Muscle of leg (tissue), 11 donors: ENCODE measurements around the gene PLAAT5. TPM values are rescaled to one million over a fixed set of nuclear protein-coding genes. Genes with fewer than 3 reads are reported as not detected.
"Not testable (repeated sequence)": the region's sequence is repeated elsewhere in the genome, so short reads cannot be mapped to it uniquely, and the experiment has no call there.

ENCODE experiments used
- DNase-seq: peaks from one replicate; pipeline ENCODE4 v3.0.0; 2013
- H3K27ac ChIP-seq: one replicate; pipeline ENCODE4 v1.5.1; 2013; ENCODE audit warnings: mild to moderate bottlenecking, low read length, control low read depth
- H3K27me3 ChIP-seq: one replicate; pipeline ENCODE4 v1.6.1; 2013; ENCODE audit warnings: low read length; ENCODE audit not compliant: control insufficient read depth, insufficient read depth
- H3K36me3 ChIP-seq: one replicate; pipeline ENCODE4 v1.6.1; 2013; ENCODE audit warnings: low read length; ENCODE audit not compliant: control insufficient read depth, insufficient read depth
- H3K4me1 ChIP-seq: one replicate; pipeline ENCODE4 v1.6.1; 2013; ENCODE audit warnings: low read length; ENCODE audit not compliant: control insufficient read depth, insufficient read depth
- H3K4me3 ChIP-seq: one replicate; pipeline ENCODE4 v1.5.1; 2013; ENCODE audit warnings: low read length, control low read depth
- H3K9me3 ChIP-seq: replicated peaks from 2 replicates; pipeline ENCODE4 v1.6.1; 2013; ENCODE audit warnings: low read depth, low read length; ENCODE audit not compliant: control insufficient read depth
- WGBS: methylation state at CpG from one replicate; pipeline ENCODE4 v1.1.5; 2013; ENCODE audit warnings: missing lambda C conversion rate; ENCODE audit not compliant: insufficient coverage; 5-methylcytosine and 5-hydroxymethylcytosine counted together
- polyA plus RNA-seq, 8 donors: library from polyadenylated mRNA; unstranded; fragments of 120-200 nt; gene quantifications; one replicate each; pipeline versions ENCODE4 v1.2.1 to v1.2.3, GENCODE V29; 2013; ENCODE audit warnings: inconsistent platforms in 1 of 8, low replicate concordance in 1 of 8; ENCODE audit not compliant: insufficient read length in 8 of 8, insufficient read depth in 1 of 8
- total RNA-seq: library from RNA; stranded (reverse); fragments of 120-200 nt; gene quantifications from one replicate; pipeline ENCODE4 v1.2.4, GENCODE V29; 2013

PLAAT5 gene
- total and polyA plus RNA-seq, 9 donors: 2.1 to 6.2 (median 3.4) TPM

GRCh38 chr11:63448646-63449045 is 42.3 kb downstream of the PLAAT5 start:
- H3K9me3 ChIP-seq: no peaks in the 10 kb centered on the region

GRCh38 chr11:63445720-63446119 is 45.2 kb downstream of the PLAAT5 start:
- H3K27ac ChIP-seq: no peak overlapping the region
- H3K4me3 ChIP-seq: no peak overlapping the region
- H3K9me3 ChIP-seq: no peaks in the 10 kb centered on the region
- no peaks in the 10 kb centered on the region for H3K27me3 ChIP-seq
- no peaks in the 10 kb centered on the region for H3K36me3 ChIP-seq
- DNase-seq: no peak
- no peaks in the 10 kb centered on the region for H3K4me1 ChIP-seq

More at GRCh38 chr11:63448646-63449045, 42.3 kb downstream of the PLAAT5 start:
- no peaks in the 10 kb centered on the region for H3K36me3 ChIP-seq
- no peaks in the 10 kb centered on the region for H3K4me1 ChIP-seq
- DNase-seq: no peak
- no peaks in the 10 kb centered on the region for H3K27me3 ChIP-seq
- no peak overlapping the region for H3K4me3 ChIP-seq
- H3K27ac ChIP-seq: no peak overlapping the region
- no CpG with 5 or more reads among the region's 1 CpG for WGBS

GRCh38 chr11:63445118-63445517 is 45.8 kb downstream of the PLAAT5 start:
- Histone ChIP-seq H3K36me3 (no peaks in the 10 kb centered on the region), H3K4me1 (no peaks in the 10 kb centered on the region), H3K27me3 (no peaks in the 10 kb centered on the region), H3K27ac (no peak overlapping the region), H3K9me3 (no peaks in the 10 kb centered on the region), H3K4me3 (no peak overlapping the region)
- WGBS: 45% methylated on average over 2 of the region's 2 CpGs
- no peak for DNase-seq

- no peaks in the 10 kb centered on the region for H3K4me1 ChIP-seq
- no peak overlapping the region for H3K27ac ChIP-seq
- DNase-seq: no peak
- H3K27me3 ChIP-seq: no peaks in the 10 kb centered on the region
- H3K36me3 ChIP-seq: no peaks in the 10 kb centered on the region
- H3K4me3 ChIP-seq: no peak overlapping the region
- no CpG with 5 or more reads among the region's 2 CpGs for WGBS
- no peaks in the 10 kb centered on the region for H3K9me3 ChIP-seq
Observed at GRCh38 chr11:63444160-63444559, 46.8 kb downstream of the PLAAT5 start.

- no peak for DNase-seq
- WGBS: no CpG with 5 or more reads among the region's 1 CpG
- Histone ChIP-seq H3K27me3 (no peaks in the 10 kb centered on the region), H3K27ac (no peak overlapping the region), H3K4me3 (no peak overlapping the region), H3K9me3 (no peaks in the 10 kb centered on the region), H3K36me3 (no peaks in the 10 kb centered on the region), H3K4me1 (no peaks in the 10 kb centered on the region)
Observed at GRCh38 chr11:63443714-63444113, 47.3 kb downstream of the PLAAT5 start.

- WGBS: 0% methylated on average over 1 of the region's 4 CpGs
Observed at GRCh38 chr11:63435831-63436230, 55.1 kb downstream of the PLAAT5 start.

GRCh38 chr11:63435351-63435750 is 55.6 kb downstream of the PLAAT5 start:
- DNase-seq, H3K27me3 ChIP-seq, H3K4me1 ChIP-seq, H3K4me3 ChIP-seq, H3K27ac ChIP-seq, H3K9me3 ChIP-seq, H3K36me3 ChIP-seq: not testable (repeated sequence)
- 96% methylated on average over 10 of the region's 22 CpGs for WGBS

More at GRCh38 chr11:63435831-63436230, 55.1 kb downstream of the PLAAT5 start:
- not testable (repeated sequence) for H3K9me3 ChIP-seq, H3K4me3 ChIP-seq, H3K4me1 ChIP-seq, H3K36me3 ChIP-seq, DNase-seq, H3K27me3 ChIP-seq, H3K27ac ChIP-seq

- not testable (repeated sequence) for H3K9me3 ChIP-seq, H3K4me3 ChIP-seq
- no CpG with 5 or more reads among the region's 2 CpGs for WGBS
Observed at GRCh38 chr11:63430731-63431130, 60.2 kb downstream of the PLAAT5 start.

GRCh38 chr11:63427971-63428508 is 62.9 kb downstream of the PLAAT5 start:
- no peak for DNase-seq
- no peaks in the 10 kb centered on the region for H3K36me3 ChIP-seq
- H3K27me3 ChIP-seq: no peaks in the 10 kb centered on the region
- no peak overlapping the region for H3K27ac ChIP-seq
- H3K9me3 ChIP-seq: no peaks in the 10 kb centered on the region
- no peaks in the 10 kb centered on the region for H3K4me1 ChIP-seq
- 100% methylated on average over 1 of the region's 2 CpGs for WGBS
- H3K4me3 ChIP-seq: no peak overlapping the region

More at GRCh38 chr11:63430731-63431130, 60.2 kb downstream of the PLAAT5 start:
- H3K36me3 ChIP-seq, H3K27ac ChIP-seq, DNase-seq, H3K4me1 ChIP-seq, H3K27me3 ChIP-seq: not testable (repeated sequence)

GRCh38 chr11:63417174-63417852 is 73.7 kb downstream of the PLAAT5 start:
- no peak for DNase-seq
- 0% methylated on average over 1 of the region's 2 CpGs for WGBS
- H3K36me3 ChIP-seq: no peaks in the 10 kb centered on the region
- no peaks in the 10 kb centered on the region for H3K9me3 ChIP-seq
- no peak overlapping the region for H3K27ac ChIP-seq
- H3K4me3 ChIP-seq: no peak overlapping the region
- H3K4me1 ChIP-seq: no peaks in the 10 kb centered on the region
- no peaks in the 10 kb centered on the region for H3K27me3 ChIP-seq
